Gastroesophageal sphincter (tissue), 3 donors: ENCODE measurements around the gene VENTX.

ENCODE experiments used
- CTCF ChIP-seq, 4 experiments: fragments of 200-600 bp in 2 of 4; fragments of 450-650 bp in 2 of 4; sonication (generic) in 1 of 4; IDR thresholded peaks; one replicate each; pipeline ENCODE4 v1.5.1; 2017 to 2019; ENCODE audit warnings: antibody characterized with exemption in 4 of 4, mild to moderate bottlenecking in 2 of 4, moderate library complexity in 2 of 4
- EP300 ChIP-seq: sonication (generic); formaldehyde crosslinking; IDR thresholded peaks from one replicate; pipeline ENCODE4 v1.6.1; 2017; ENCODE audit warnings: antibody characterized with exemption, mild to moderate bottlenecking
- POLR2A ChIP-seq, 2 donors: fragments of 450-650 bp; IDR thresholded peaks; one replicate each; pipeline ENCODE4 v1.6.1; 2017; ENCODE audit warnings: antibody characterized with exemption in 2 of 2, mild to moderate bottlenecking in 2 of 2, moderate library complexity in 1 of 2
- POLR2AphosphoS5 ChIP-seq: sonication (generic); formaldehyde crosslinking; IDR thresholded peaks from one replicate; pipeline ENCODE4 v1.6.1; 2017; ENCODE audit warnings: antibody characterized with exemption

GRCh38 chr10:133217800-133218589 lies 19.7 kb upstream of the VENTX start:
- TF ChIP-seq POLR2AphosphoS5 (no peak), CTCF (IDR thresholded peaks at IDR 0.05) (no peak), POLR2A (IDR thresholded peaks at IDR 0.05) (no peak), EP300 (no peak)
